HepG2 (cell line): Measurements from ENCODE around the gene NEK8. TPM values are rescaled to one million over a fixed set of nuclear protein-coding genes. Genes with fewer than 3 reads are reported as not detected.

Experiments
- ATAC-seq: fragments of 200-7000 bp; cut with Tn5 transposase; 3 replicates; pipeline ENCODE4 v1.9.1; 2020; ENCODE audit warnings: mild to moderate bottlenecking, moderate library complexity
- BruUV-seq: library from RNA; stranded (reverse); fragments of 400-500 nt; replicated peaks from 2 replicates; lab custom pipeline; 2021; lab: Mats Ljungman, UMichigan
- CTCF ChIA-PET: fragments of 300-600 bp; formaldehyde crosslinking; extraction: SDS; loops from one replicate; lab custom pipeline; 2021; ENCODE audit warnings: low total read pairs, inconsistent platforms, low intra/inter-chr PET ratio; lab: Yijun Ruan, JAX
- POLR2A ChIA-PET: fragments of 350-600 bp; sonication (Branson Sonifier 250); formaldehyde crosslinking; loops from one replicate; lab custom pipeline; 2020; ENCODE audit warnings: antibody characterized with exemption, inconsistent platforms; lab: Yijun Ruan, JAX
- DNase-seq: peaks from one replicate; pipeline ENCODE4 v3.0.0-alpha.2; 2015; ENCODE audit warnings: low spot score
- FAIRE-seq: peaks from 3 replicates; lab custom pipeline; 2011; peaks lifted over from hg19 to GRCh38; lab: Jason Lieb, UNC
- H2AFZ ChIP-seq: one replicate; pipeline ENCODE4 v1.6.1; 2011; ENCODE audit warnings: low read length, inconsistent platforms
- H3K27ac ChIP-seq: fragments of 300-600 bp; 3 replicates; pipeline ENCODE4 v1.8.0; 2011; ENCODE audit warnings: mixed run types, mild to moderate bottlenecking, mixed read lengths, low read length, inconsistent platforms; ENCODE audit not compliant: insufficient read depth; ENCODE audit errors: extremely low read length
- H3K27me3 ChIP-seq, 2 experiments: fragments of 200-600 bp in 1 of 2; 2 replicates in 1 of 2; 3 replicates in 1 of 2; pipeline versions ENCODE4 v1.6.0 to v1.8.0; 2011; ENCODE audit warnings: low read length in 2 of 2, mild to moderate bottlenecking in 2 of 2, moderate library complexity in 2 of 2, inconsistent platforms in 1 of 2; ENCODE audit not compliant: insufficient read depth in 2 of 2, control insufficient read depth in 1 of 2
- H3K36me3 ChIP-seq, 2 experiments: fragments of 200-600 bp in 1 of 2; replicated peaks in 1 of 2; 2 replicates in 1 of 2; 3 replicates in 1 of 2; pipeline versions ENCODE4 v1.5.1 to v1.8.0; 2011; ENCODE audit warnings: low read length in 2 of 2, inconsistent platforms in 1 of 2; ENCODE audit not compliant: insufficient read depth in 2 of 2, control insufficient read depth in 1 of 2
- H3K4me1 ChIP-seq: 2 replicates; pipeline ENCODE4 v1.5.1; 2012; ENCODE audit warnings: low read length, inconsistent platforms; ENCODE audit not compliant: insufficient read depth
- H3K4me2 ChIP-seq: 2 replicates; pipeline ENCODE4 v1.6.0; 2011; ENCODE audit warnings: low read depth, low read length, inconsistent platforms
- H3K4me3 ChIP-seq, 3 experiments: fragments of 200-600 bp in 1 of 3; sonication (generic), shearing (Covaris generic) in 1 of 3; replicated peaks in 1 of 3; 2 replicates each; pipeline ENCODE4 v1.5.1; 2011 to 2016; ENCODE audit warnings: low read length in 3 of 3, inconsistent platforms in 2 of 3, low read depth in 2 of 3, mild to moderate bottlenecking in 2 of 3, control low read depth in 1 of 3, mixed read lengths in 1 of 3; ENCODE audit not compliant: insufficient read depth in 1 of 3
- H3K79me2 ChIP-seq: one replicate; pipeline ENCODE4 v1.6.1; 2011; ENCODE audit warnings: low read length, inconsistent platforms; ENCODE audit not compliant: insufficient read depth
- H3K9ac ChIP-seq: 2 replicates; pipeline ENCODE4 v1.6.0; 2011; ENCODE audit warnings: mild to moderate bottlenecking, low read depth, low read length, inconsistent platforms; ENCODE audit not compliant: insufficient read depth
- H3K9me3 ChIP-seq: 2 replicates; pipeline ENCODE4 v1.5.1; 2012; ENCODE audit warnings: mild to moderate bottlenecking, low read length
- H4K20me1 ChIP-seq: 2 replicates; pipeline ENCODE4 v1.6.0; 2011; ENCODE audit warnings: inconsistent platforms, mild to moderate bottlenecking, low read length, moderate library complexity; ENCODE audit not compliant: insufficient read depth
- AHR ChIP-seq: IDR thresholded peaks from 2 replicates; pipeline ENCODE4 v1.6.1; 2018; ENCODE audit warnings: missing genetic modification reagents, missing compliant biosample characterization
- ATM ChIP-seq: fragments of 450-650 bp; IDR thresholded peaks from 2 replicates; pipeline ENCODE4 v1.7.1; 2017; ENCODE audit warnings: mild to moderate bottlenecking, borderline replicate concordance
- CHD2 ChIP-seq: IDR thresholded peaks from 2 replicates; pipeline ENCODE4 v1.6.1; 2011; ENCODE audit warnings: low read depth, low read length, improper control_type of control experiment
- ELF1 ChIP-seq: sonication (generic); formaldehyde crosslinking; IDR thresholded peaks from 2 replicates; pipeline ENCODE4 v1.4.0; 2020; ENCODE audit warnings: missing genetic modification reagents
- HOXA3 ChIP-seq: sonication (generic); formaldehyde crosslinking; IDR thresholded peaks from 2 replicates; pipeline ENCODE4 v1.5.0; 2020; ENCODE audit warnings: missing genetic modification reagents
- NAIF1 ChIP-seq: sonication (generic); formaldehyde crosslinking; IDR thresholded peaks from 2 replicates; pipeline ENCODE4 v1.5.0; 2020; ENCODE audit warnings: mild to moderate bottlenecking, missing genetic modification reagents, borderline replicate concordance
- NFATC3 ChIP-seq: sonication (generic); formaldehyde crosslinking; IDR thresholded peaks from 2 replicates; pipeline ENCODE4 v1.5.1; 2020; ENCODE audit warnings: mild to moderate bottlenecking, missing genetic modification reagents
- NFKBIZ ChIP-seq: IDR thresholded peaks from 2 replicates; pipeline ENCODE4 v1.6.1; 2018; ENCODE audit warnings: missing genetic modification reagents, missing compliant biosample characterization
- PCBP1 ChIP-seq: fragments of 200-400 bp; formaldehyde crosslinking; IDR thresholded peaks from 2 replicates; pipeline ENCODE4 v1.6.1; 2017; ENCODE audit warnings: mild to moderate bottlenecking, low read depth, low read length, borderline replicate concordance
- PITX1 ChIP-seq: sonication (generic); formaldehyde crosslinking; IDR thresholded peaks from 2 replicates; pipeline ENCODE4 v1.5.1; 2020; ENCODE audit warnings: mild to moderate bottlenecking, missing genetic modification reagents
- POLR2A ChIP-seq, 2 experiments: IDR thresholded peaks; 2 replicates each; pipeline ENCODE4 v1.6.1; 2011; ENCODE audit warnings: low read depth in 2 of 2, low read length in 2 of 2, mild to moderate bottlenecking in 1 of 2, moderate library complexity in 1 of 2; ENCODE audit not compliant: insufficient read depth in 1 of 2
- SIN3B ChIP-seq: fragments of 150-350 bp; IDR thresholded peaks from 2 replicates; pipeline ENCODE4 v1.6.1; 2014; ENCODE audit warnings: low read length
- TRIM24 ChIP-seq: sonication (generic); formaldehyde crosslinking; IDR thresholded peaks from 2 replicates; pipeline ENCODE4 v1.8.0; 2022; ENCODE audit warnings: mild to moderate bottlenecking, missing genetic modification reagents
- ZNF317 ChIP-seq: sonication (generic); formaldehyde crosslinking; IDR thresholded peaks from 2 replicates; pipeline ENCODE4 v1.5.0; 2020; ENCODE audit warnings: mild to moderate bottlenecking, missing genetic modification reagents
- ZNF773 ChIP-seq: sonication (generic); formaldehyde crosslinking; IDR thresholded peaks from 2 replicates; pipeline ENCODE4 v1.4.0; 2020; ENCODE audit warnings: missing genetic modification reagents, borderline replicate concordance
- ZNF850 ChIP-seq: sonication (generic); formaldehyde crosslinking; conservative IDR thresholded peaks from 2 replicates; pipeline ENCODE4 v1.9.0; 2021; ENCODE audit warnings: mild to moderate bottlenecking, missing genetic modification reagents
- ZSCAN12 ChIP-seq: sonication (generic); formaldehyde crosslinking; IDR thresholded peaks from 2 replicates; pipeline ENCODE4 v1.9.0; 2021; ENCODE audit warnings: mild to moderate bottlenecking, missing genetic modification reagents
- WGBS: methylation state at CpG from one replicate; pipeline ENCODE4 v1.1.6; 2017; ENCODE audit warnings: low lambda C conversion rate; 5-methylcytosine and 5-hydroxymethylcytosine counted together
- in situ Hi-C: cut with HindIII; loops from 2 replicates; pipeline ENCODE4 v1.10.0; 2017; ENCODE audit warnings: low pct_unique_long_range_greater_than_20kb; ENCODE audit not compliant: extremely low pct_ligation_motif_present
- intact Hi-C: fragments of 100-400 bp; cut with micrococcal nuclease; formaldehyde crosslinking; loops from one replicate; pipeline ENCODE4 v1.10.0; 2022; ENCODE audit not compliant: unreplicated experiment
- polyA plus RNA-seq, 8 experiments: library from polyadenylated mRNA; depleted of rRNA in 3 of 8; stranded (reverse) in 7 of 8; unstranded in 1 of 8; fragments of >200 nt; fragmentation: Illumina TruSeq in 4 of 8; extraction: Trizol in 4 of 8; gene quantifications; 2 replicates each; pipeline versions ENCODE4 v1.2.1 to v1.2.3, GENCODE V29; 2011 to 2016; ENCODE audit warnings: low read depth in 4 of 8, missing spikeins in 1 of 8, mixed read lengths in 1 of 8; ENCODE audit not compliant: insufficient read depth in 1 of 8
- total RNA-seq, 5 experiments: library from RNA; depleted of rRNA; stranded (reverse); fragments of >200 nt; fragmentation: Illumina TruSeq; extraction: Trizol; gene quantifications; 2 replicates each; pipeline ENCODE4 v1.2.3, GENCODE V29; 2016; ENCODE audit warnings: low read depth in 1 of 5
- TF ChIP-seq, protein P1 (sequence below): IDR thresholded peaks from 2 replicates; pipeline ENCODE4 v1.6.1; 2016; ENCODE audit warnings: missing genetic modification reagents, missing compliant biosample characterization
- TF ChIP-seq, protein P2 (sequence below): IDR thresholded peaks from 2 replicates; pipeline ENCODE4 v1.6.1; 2016; ENCODE audit warnings: missing compliant biosample characterization, missing genetic modification reagents, borderline replicate concordance
- TF ChIP-seq, protein P3 (sequence below): sonication (generic); formaldehyde crosslinking; IDR thresholded peaks from 2 replicates; pipeline ENCODE4 v1.8.0; 2022; ENCODE audit warnings: low read depth, missing genetic modification reagents

Gene NEK8
- total and polyA plus RNA-seq, 2 of the 13 experiments (the other 11 are each of a cell fraction or from before 2014, with no cell fraction given), result 5.8 to 13.5 TPM

DNA sequence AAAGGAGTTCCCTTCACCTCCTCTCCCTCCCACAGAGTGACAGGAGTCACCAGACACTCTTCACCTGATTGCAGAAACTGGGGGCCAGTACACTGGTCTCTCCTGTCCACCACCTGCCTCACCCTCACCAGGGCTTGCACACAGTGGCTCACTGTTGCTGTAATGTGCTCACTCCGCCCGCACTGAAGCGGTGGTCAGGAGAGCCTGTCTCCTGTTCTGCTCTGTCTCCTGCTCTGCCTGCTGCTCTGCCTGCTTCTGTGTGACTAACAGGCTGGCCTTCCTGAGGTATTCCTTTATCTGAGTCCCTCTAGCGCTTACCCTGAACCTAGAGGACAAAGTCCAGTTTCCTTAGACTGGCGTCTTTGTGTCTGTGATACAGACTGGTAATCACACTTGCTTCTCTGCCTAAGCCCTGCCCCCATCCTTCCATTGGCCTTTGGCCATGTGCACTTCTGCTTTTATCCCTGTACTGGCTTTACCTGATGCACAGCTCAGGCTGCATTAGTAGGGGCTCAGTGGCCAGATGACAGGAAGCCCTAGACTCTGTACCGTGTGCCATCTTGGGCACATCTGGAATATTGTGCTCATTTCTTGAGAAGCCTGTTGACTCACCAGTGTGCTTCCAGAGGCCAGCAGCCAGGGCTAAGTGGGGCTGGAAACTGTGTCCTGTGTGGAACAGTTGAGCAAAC is 30.2 kb upstream of the NEK8 start:
- Histone ChIP-seq H3K9ac (peak overlapping the region; percentile 68), H3K27me3 (no peaks in the 10 kb centered on the region), H3K79me2 (no peaks in the 10 kb centered on the region), H4K20me1 (no peaks in the 10 kb centered on the region), H2AFZ (no peak overlapping the region), H3K9me3 (no peaks in the 10 kb centered on the region), H3K27ac (peak overlapping the region; percentile 91), H3K4me1 (peaks cover 72% of the 10 kb centered on the region), H3K4me3 (peak overlapping the region in 1 of 3 experiments; percentile 20; a peak in 1 of 6 replicates), H3K4me2 (peak overlapping the region; percentile 57), H3K36me3 (peaks cover 46 to 80% of the 10 kb centered on the region in 2 experiments)
- ChIA-PET CTCF (no interaction called here), POLR2A (interaction anchor here (0.7 to 8.2 kb wide), 18 partner anchors 10 to 328 kb away, joined by 3 to 145 read pairs (median 5); partner anchors contain the start of genes BLTP2, NEK8, PIGS and PROCA1)
- ATAC-seq (peak; percentile 95), DNase-seq (peak; percentile 100), FAIRE-seq (peak; percentile 100)
- WGBS, result 0% methylated on average over 6 of the region's 6 CpGs
- BruUV-seq, result no TSS peak
- in situ Hi-C loops (no loop called here), intact Hi-C loops (loop anchor here (2.0 to 5.0 kb wide), 2 partner anchors 28 to 36 kb away; partner anchors contain the start of genes SDF2, SUPT6H and TLCD1)
- TF ChIP-seq POLR2A (IDR thresholded peaks at IDR 0.05; ENCODE audit: insufficient read depth in 1 of 2, low read depth in 2 of 2, low read length in 2 of 2) (peak; percentile 96 to 99), ZNF317 (CRISPR knock-in tag) (no peak), PITX1 (peak; percentile 89), AHR (no peak), NFATC3 (no peak), ZSCAN12 (CRISPR knock-in tag) (no peak), HOXA3 (CRISPR knock-in tag) (peak; percentile 88), ZNF773 (CRISPR knock-in tag) (no peak), TRIM24 (CRISPR knock-in tag) (no peak; the same call in 1 of the 2 replicates), ATM (no peak), ELF1 (peak; percentile 53), CHD2 (peak; percentile 39; the same call in 1 of the 2 replicates), NAIF1 (CRISPR knock-in tag) (peak; percentile 47; the same call in 1 of the 2 replicates), ZNF850 (CRISPR knock-in tag) (no peak), SIN3B (no peak), NFKBIZ (CRISPR knock-in tag) (peak; percentile 39; the same call in 1 of the 2 replicates), PCBP1 (no peak)
- TF ChIP-seq, protein P1, sequence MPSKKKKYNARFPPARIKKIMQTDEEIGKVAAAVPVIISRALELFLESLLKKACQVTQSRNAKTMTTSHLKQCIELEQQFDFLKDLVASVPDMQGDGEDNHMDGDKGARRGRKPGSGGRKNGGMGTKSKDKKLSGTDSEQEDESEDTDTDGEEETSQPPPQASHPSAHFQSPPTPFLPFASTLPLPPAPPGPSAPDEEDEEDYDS (CRISPR knock-in tag), result peak; percentile 94
- TF ChIP-seq, protein P2, sequence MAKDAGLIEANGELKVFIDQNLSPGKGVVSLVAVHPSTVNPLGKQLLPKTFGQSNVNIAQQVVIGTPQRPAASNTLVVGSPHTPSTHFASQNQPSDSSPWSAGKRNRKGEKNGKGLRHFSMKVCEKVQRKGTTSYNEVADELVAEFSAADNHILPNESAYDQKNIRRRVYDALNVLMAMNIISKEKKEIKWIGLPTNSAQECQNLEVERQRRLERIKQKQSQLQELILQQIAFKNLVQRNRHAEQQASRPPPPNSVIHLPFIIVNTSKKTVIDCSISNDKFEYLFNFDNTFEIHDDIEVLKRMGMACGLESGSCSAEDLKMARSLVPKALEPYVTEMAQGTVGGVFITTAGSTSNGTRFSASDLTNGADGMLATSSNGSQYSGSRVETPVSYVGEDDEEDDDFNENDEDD (CRISPR knock-in tag), result peak; percentile 66
- TF ChIP-seq, protein P3, sequence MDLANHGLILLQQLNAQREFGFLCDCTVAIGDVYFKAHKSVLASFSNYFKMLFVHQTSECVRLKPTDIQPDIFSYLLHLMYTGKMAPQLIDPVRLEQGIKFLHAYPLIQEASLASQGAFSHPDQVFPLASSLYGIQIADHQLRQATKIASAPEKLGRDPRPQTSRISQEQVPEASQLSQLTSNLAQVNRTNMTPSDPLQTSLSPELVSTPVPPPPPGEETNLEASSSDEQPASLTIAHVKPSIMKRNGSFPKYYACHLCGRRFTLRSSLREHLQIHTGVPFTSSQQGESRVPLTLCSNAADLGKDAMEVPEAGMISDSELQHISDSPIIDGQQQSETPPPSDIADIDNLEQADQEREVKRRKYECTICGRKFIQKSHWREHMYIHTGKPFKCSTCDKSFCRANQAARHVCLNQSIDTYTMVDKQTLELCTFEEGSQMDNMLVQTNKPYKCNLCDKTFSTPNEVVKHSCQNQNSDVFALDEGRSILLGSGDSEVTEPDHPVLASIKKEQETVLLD (CRISPR knock-in tag), result peak; percentile 62; the same call in 1 of the 2 replicates
